ENCODE results near the gene AP1S3. TPM values are rescaled to one million over a fixed set of nuclear protein-coding genes. Genes with fewer than 3 reads are reported as not detected.

The AP1S3 gene
- total and polyA plus RNA-seq, 10 donors, result 2.4 to 16.0 (median 10.5) TPM

DNA sequence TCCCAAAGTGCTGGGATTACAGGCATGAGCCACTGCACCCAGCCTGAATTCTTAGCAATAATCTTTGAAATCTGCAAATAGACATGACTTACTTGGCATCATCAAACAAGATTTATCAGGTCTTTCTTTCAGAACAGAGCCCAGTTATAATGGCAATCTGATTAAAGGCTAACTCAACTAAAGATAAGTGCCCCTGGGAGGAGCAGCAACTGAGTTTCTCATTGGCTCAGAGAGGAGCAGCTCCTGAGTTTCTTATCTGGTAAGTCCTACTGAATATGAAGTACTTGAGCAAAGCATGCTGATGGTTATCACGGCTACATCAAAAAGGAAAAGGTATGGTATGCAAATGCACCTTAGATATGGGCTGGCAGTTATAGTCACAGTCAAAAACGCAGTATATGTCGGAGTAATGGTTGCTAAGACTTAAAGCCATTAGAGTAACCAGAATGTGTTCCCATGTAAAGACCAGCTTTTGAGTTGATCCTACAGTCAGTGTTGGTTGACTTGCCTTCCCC is 15.0 kb upstream of the AP1S3 start:
- intact Hi-C loops (cut with DNase I; ENCODE audit: low total_unique reads), result no loop called here
- Histone ChIP-seq H3K36me3 (peaks cover 0 to 82% (median 2%) of the 10 kb centered on the region in 6 donors), H3K27ac (no peak overlapping the region), H3K4me3 (no peak overlapping the region), H3K9me3 (peaks cover 0 to 7% (median 0%) of the 10 kb centered on the region in 8 donors), H3K27me3 (replicated peaks in 1 of 7) (no peaks in the 10 kb centered on the region), H3K4me1 (peaks cover 0 to 15% (median 3%) of the 10 kb centered on the region in 6 donors)
- DNase-seq, result no peak
- no peak for TF ChIP-seq POLR2AphosphoS5 (IDR thresholded peaks at IDR 0.05)
- TF ChIP-seq POLR2A (IDR thresholded peaks at IDR 0.05), result no peak
- TF ChIP-seq CTCF (IDR thresholded peaks at IDR 0.05 in 8 of 11, conservative IDR thresholded peaks at IDR 0.05 in 3 of 11), result no peak
- 95 to 98% (median 97%) methylated on average over 3 of the region's 3 CpGs for WGBS, 5 donors

GRCh38 chr2:223847410-223847809 is 10.0 kb upstream of the AP1S3 start:
- intact Hi-C loops (cut with DNase I; ENCODE audit: low total_unique reads), result no loop called here
- no peak for TF ChIP-seq POLR2A (IDR thresholded peaks at IDR 0.05)
- TF ChIP-seq CTCF (IDR thresholded peaks at IDR 0.05 in 8 of 11, conservative IDR thresholded peaks at IDR 0.05 in 3 of 11), result no peak
- TF ChIP-seq POLR2AphosphoS5 (IDR thresholded peaks at IDR 0.05), result no peak
- no peak overlapping the region for H3K4me3 ChIP-seq
- no peak for DNase-seq
- H3K27ac ChIP-seq, result no peak overlapping the region
- H3K27me3 ChIP-seq (replicated peaks in 1 of 7), result no peaks in the 10 kb centered on the region
- H3K9me3 ChIP-seq, result peaks cover 0 to 7% (median 0%) of the 10 kb centered on the region in 8 donors
- peaks cover 0 to 58% (median 0%) of the 10 kb centered on the region in 6 donors for H3K36me3 ChIP-seq
- no peaks in the 10 kb centered on the region for H3K4me1 ChIP-seq
- WGBS, 5 donors, result 88 to 94% (median 91%) methylated on average over 7 of the region's 7 CpGs

- H3K27me3 ChIP-seq (replicated peaks in 1 of 7), result no peaks in the 10 kb centered on the region
- H3K4me1 ChIP-seq, result peaks cover 0 to 8% (median 2%) of the 10 kb centered on the region in 6 donors
Measured at GRCh38 chr2:223846515-223846914, 9.1 kb upstream of the AP1S3 start.

More at GRCh38 chr2:223846515-223846914, 9.1 kb upstream of the AP1S3 start:
- TF ChIP-seq POLR2AphosphoS5 (IDR thresholded peaks at IDR 0.05), result no peak
- TF ChIP-seq CTCF (IDR thresholded peaks at IDR 0.05 in 8 of 11, conservative IDR thresholded peaks at IDR 0.05 in 3 of 11), result no peak
- no peak for DNase-seq
- 90 to 97% (median 91%) methylated on average over 1 of the region's 1 CpG for WGBS, 5 donors
- intact Hi-C loops (cut with DNase I; ENCODE audit: low total_unique reads), result no loop called here
- H3K9me3 ChIP-seq, result peaks cover 0 to 7% (median 0%) of the 10 kb centered on the region in 8 donors
- H3K36me3 ChIP-seq, result peaks cover 0 to 49% (median 0%) of the 10 kb centered on the region in 6 donors
- H3K27ac ChIP-seq, result no peak overlapping the region
- H3K4me3 ChIP-seq, result no peak overlapping the region
